ENCODE data around the gene TTC23.
"Not testable (repeated sequence)": the region's sequence is repeated elsewhere in the genome, so short reads cannot be mapped to it uniquely, and the experiment has no call there.

The TTC23 gene

DNA sequence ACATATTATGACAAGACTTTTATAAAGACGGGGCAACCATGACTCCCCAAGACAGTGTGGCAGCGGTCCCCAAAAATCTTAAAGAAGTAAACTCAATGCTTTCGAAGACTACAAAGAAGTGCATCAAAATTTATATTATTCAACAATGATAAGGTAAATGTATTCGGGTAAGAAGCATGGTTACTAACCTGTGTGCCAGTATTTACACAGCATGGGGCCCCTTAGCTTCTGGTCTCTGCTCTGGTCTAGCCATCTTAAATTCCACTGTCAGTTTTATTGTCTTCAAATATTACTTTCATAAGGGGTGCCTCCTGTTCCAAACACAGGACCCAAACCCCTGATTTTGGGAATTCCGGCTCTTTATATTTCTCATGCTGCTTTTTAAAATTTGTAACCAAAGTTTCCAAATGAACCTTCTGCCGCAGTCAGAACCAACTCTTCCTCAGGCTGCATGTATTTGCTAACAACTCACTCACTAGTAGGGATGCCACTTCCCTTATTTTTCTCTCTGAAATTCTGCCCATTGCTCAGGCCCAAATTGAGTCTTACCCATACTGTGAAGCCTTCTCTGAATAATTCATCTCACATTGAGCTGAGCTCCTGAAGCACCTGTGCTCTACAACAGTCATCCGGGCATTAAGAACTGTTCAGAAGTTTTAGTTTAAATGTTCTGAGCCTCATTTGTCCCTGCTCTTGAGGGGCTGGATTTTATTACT lies 1.2 kb downstream of the TTC23 start:
- no peak for DNase-seq

DNA sequence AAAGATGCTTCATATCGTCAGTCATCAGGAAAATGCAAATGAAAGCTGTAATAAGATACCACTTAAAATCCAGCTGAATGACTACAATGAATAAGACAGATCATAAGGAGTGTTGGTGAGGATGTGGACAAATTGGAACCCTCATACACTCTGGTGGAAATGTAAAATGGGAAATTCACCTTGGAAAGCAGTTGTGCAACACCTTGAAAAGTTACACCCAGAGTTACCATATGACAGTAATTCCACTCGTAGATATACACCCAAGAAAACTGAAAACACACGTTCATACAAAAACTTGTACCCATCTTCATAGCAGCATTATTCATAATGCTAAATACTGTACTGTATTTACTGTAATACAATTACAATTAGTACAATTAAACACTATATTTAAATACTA lies 2.3 kb downstream of the TTC23 start:
- no peak for DNase-seq

DNA sequence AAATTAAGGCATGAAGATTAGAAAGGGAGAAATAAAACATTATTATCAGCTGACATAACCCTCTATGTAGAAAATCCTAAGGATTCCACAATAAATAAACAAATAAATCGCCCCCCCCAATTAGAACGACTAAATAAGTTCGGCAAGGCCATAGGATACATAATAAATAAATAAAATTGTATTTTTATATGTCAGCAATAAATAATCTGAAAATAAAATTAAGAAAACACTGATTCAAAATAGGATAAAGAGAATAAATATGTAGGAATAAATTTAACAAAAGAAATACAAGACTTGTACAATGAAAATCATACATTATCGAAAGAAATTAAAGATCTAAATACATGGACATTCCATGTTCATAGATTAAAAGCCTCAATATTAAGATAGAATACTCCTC lies 5.1 kb downstream of the TTC23 start:
- no peak for DNase-seq

DNA sequence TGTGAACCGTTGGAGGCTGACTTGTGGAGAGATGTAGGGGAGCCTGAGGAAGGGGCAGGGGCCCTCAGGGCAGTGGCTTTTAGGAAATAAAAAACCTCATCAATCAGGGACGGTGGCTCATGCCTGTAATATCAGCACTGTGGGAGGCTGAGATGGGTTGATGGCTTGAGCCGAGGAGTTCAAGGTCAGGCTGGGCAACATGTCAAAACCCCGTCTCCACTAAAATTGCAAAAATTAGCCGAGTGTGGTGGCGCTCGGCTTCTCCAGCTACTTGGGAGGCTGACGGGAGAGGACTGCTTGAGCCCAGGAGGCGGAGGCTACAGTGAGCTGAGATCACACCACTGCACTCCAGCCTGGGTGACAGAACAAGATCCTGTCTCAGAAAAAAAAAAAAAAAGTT lies 7.6 kb downstream of the TTC23 start:
- DNase-seq = no peak

DNA sequence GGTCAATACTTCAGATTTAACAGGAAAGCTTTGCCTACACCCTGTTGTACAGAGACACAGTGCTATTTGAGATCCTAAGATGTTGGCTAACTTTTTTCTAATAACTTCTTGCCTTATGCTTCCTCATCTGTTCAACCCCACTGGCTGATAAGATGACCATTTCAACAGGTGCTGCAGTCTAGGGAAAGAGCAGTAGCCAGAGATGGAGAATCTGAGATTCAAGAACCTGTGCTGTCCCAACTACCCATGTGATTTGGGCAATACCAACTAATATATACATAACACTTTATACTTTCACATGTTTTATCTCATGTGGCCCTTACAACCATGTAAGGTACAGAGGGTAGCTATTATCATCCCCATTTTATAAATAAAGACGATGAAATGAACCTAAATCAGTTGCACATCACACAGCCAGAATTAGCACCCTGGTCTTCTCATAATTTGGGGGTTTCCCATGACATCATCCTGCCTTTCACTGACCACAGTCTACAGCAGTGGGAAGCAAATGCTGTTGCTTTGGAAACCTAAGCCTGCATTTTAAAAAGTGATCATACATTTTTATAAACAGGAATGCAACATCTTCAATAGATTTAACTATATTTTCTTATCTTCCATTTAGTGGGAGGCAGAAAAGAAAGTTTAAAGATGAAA lies 9.7 kb downstream of the TTC23 start:
- no peak for DNase-seq

DNA sequence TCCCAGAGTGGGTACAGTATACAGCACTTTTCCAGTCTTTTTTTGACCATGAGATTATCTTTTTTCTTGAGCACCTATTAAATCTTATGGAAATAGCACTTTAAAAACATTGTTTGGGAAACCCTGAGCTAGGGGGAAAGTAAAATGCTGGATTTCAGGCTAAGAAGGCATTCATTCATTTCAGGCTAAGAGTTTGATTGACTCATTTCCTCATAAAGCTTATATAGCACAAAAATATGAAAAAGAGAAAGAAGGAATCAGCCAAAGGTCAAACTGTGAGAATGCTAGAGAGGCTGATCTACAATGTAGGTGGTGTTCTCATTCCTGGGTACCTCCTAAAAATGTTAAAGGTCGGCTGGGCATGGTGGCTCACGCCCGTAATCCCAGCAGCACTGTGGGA lies 10.5 kb downstream of the TTC23 start:
- no peak for DNase-seq

DNA sequence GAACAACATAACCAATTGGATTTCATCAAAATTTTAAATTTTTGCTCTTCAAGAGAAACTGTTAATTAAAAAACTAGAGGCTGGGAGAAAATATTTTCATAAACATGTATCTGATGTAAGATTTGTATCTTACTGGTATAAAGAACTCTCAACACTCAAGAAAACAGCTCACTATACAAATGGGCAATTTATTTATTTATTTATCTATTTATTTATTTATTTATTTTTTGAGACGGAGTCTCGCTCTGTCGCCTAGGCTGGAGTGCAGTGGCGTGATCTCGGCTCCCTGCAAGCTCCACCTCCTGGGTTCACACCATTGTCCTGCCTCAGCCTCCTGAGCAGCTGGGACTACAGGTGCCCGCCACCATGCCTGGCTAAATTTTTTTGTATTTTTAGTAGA lies 15.2 kb downstream of the TTC23 start:
- DNase-seq = not testable (repeated sequence)

DNA sequence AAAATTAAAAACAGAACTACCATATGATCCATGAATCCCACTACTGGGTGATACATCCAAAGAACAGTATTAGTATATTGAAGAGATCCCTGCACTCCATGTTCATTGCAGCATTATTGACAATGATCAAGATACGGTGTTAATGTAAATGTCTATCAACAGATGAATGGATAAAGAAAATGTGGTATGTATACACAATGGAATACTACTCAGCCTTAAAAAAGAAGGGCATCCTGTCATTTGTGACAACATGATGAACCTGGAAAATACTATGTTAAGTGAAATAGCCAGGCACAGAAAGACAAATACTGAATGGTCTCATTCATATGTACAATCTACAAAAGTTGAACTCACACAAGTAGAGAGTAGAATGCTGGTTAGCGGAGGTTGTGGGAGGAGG lies 16.6 kb downstream of the TTC23 start:
- no peak for DNase-seq

DNA sequence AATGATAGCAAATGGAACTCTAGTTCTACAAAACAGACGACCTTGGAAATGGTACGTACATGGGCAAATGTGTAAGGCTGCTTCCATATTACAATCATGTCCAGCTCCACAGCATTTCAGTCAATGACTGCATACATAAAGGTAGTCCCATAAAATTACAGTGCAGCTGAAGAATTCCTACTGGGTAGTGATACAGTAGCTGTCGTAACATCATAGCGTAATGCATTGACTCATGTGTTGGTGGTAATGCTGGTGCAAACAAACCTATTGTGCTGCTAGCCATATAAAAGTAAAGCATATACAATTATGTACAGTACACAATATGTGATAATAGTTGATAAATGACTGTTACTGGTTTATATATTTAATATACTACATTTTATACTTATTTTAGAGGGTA lies 18.5 kb downstream of the TTC23 start:
- DNase-seq = no peak

DNA sequence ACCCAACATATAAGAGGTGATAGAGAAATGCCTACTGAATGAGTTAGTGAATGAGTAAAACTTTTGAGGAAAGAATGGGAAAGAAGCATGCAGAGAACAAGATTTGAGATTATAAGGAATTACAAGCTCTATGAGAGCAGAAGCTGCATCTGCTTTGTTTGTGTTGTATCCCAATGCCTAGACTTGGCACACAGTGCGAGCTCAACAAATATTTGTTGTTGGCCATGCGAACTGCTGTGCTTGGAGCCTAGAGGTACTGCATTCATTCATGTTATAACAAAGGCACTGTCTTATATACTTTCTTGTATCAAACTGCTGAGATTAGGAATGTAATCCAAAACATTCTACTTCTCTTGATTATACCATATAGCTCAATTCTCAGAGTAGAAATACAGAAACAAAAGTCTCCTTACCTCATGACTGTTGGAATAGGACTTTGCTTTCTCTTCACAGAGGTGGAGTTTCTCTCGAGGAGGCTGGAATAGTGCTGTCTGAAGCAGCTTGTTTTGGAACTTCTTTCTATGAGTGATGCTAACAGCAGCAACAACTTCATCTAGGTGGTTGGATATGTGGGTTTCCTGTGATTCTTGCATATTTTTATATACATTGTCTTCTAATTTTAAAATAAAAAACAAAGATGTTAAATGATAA lies 21.1 kb downstream of the TTC23 start:
- DNase-seq = no peak

DNA sequence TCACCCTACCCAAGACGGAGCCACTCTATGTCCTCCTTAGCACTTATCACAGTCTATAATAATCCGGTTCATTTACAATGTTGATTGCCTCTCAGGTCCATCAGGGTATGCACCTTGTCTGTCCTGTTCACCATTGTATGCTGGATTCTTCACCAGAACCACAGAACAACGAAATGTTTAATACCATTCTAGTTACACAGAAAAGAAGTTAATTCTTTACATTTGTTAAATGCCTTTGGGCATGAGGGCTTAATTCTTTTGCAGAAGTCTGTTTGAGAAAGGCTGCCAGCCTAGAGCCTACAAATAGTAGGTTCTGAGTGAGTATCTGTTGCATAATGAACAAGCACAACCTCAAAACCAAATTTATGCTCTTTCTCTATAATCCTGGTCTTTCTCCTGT lies 22.6 kb downstream of the TTC23 start:
- no peak for DNase-seq

DNA sequence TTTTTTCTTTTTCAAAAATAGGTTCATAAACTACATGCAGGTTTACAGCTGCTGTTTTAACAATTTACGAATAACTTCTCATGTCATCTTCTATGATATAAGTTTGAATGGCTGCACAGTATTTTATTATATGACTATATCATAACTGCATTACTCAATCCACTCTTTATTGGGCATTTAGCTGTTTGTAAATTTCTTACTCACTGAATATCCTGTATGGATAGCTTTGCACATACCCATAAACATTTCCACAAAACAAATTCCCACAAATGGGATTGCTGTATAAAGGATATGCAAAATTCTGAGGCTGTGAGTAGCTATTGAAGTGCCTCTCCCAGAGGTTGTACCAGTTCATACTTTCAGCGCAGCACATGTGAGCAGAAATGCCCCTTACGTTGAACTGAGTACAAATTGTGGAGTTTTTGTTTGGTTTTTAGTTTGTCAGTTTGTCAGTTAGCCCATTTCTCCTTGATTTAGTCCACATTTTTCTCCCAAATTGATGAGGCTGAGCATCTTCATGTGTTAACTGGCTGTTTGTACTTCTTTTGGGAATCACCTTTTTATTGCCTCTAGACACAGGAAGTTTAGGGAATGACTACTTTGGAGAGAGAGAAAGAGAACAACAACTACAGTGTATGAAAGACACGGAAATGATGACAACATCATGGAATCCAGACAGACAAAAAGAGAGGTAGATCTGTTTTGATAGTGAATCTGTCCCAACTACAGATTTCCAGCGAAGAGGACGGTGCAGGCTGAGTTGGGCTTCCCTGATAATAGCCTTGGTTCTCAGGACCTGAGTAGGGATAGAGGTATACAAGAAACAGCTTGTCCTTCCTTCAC lies 24.8 kb downstream of the TTC23 start:
- no peak for DNase-seq

DNA sequence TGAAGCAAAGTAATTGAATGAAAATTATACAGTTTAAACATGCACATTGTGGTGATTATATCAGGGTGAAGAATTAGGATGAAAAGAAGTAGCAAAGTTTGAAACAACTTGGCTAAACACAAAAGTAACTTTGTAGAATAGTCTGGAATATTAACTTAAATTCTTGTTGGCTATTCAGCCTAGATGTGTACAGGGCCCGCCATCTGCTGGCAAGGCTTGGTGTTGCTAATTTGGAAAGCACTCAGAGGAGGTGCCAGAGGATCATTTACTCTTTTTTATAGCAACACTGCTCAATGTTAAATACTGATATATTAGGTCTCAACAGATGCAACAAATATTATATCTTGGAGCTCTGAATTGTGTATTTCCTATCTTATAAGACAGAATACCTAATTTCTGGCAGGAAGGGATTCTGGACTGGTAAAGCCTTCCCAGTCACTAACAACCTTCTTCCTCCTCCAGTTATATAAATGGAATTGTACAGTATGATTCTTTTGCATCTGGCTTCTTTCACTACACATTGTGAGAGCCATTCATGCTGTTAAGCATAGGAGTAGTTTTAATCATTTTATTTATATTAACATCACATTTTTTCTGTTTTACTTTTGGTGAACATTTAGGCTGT lies 36.1 kb downstream of the TTC23 start:
- DNase-seq = peak; percentile 76

DNA sequence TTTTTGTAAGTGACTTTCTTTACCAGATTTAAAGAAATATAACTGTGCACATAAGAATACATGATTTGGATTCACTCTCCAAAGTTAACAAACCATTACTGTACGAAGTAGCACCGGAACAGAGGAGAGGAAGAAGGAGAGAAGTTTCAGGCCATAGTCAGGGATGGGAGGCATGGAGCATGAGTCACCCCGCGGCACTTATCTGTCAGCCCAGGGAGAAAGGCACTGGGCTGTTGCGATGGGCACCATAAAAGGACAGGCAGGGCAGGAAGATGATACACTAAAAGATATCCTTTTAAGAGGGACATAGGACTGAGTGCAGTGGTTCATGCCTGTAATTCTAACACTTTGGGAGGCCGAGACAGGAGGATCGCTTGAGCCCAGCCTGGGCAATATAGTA lies 37.0 kb downstream of the TTC23 start:
- DNase-seq = no peak

DNA sequence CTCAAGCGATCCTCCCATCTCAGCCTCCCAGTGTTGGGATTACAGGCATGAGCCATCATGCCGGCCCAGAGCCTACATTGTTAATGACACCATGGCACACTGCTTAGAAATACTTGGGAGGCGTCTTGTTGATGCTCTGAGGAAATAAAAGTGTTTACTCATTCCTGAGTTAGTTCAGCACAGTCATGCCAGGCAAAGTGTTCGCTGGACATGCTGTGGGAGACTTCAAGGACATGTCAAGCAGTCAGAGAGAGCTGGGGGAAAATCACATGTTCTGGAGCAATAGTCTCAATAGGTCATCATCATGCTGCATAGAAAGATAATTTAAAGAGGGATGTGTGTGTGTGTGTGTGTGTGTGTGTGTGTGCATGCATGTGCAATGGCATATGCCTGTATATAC lies 37.5 kb downstream of the TTC23 start:
- no peak for DNase-seq

DNA sequence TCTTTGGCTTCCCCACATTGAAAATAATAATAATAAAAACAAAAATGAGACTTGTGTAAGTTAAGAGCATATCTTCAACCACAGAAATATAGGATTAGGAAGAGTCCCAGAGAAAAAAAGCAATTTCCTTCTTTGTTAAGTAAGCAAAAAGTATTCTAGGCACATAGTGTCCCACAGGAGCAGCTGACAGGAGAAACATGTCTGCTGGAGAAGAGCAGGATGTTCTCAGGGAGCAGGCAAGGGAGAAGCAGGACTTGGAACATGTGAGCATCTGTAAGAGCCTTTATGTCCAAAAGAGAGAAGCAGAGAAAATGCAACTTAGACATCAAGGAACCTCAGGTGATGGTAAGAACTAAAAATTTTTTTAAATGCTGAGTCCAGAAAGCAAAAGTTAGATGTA lies 39.0 kb downstream of the TTC23 start:
- DNase-seq = no peak

DNA sequence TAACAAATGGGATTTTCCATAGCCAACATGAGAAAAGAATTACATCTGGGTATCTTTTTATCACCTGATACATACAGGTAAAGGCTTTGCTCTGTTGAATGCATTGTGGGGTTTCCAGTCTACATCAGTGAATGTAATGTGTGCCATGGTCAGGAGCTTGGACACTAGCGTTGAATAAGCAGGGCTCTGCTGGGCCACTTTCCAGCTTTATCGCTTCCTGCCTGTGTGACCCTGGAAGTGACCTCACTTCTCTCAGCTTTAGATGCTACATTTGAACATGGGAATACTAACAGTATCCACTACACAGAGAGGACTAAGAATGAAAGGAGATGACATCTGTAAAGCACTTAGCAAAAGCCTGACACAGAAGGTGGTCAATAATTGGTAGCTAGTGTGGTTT lies 40.1 kb downstream of the TTC23 start:
- DNase-seq = no peak

DNA sequence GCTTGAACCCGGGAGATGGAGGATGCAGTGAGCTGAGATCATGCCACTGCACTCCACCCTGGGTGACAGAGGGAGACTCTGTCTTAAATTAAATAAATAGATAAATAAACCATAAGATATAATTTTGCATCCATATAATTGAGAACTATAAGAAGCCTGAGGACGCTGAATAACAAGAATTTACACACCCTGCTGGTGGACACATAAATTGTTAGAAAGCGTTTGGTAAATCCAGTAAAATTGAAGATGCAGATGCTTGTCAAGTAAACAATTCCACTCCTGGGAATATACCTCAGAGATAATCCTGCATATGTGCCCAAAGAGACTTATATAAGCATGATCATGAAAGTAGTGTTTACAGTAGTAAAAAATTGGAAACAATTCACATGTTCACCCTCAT lies 41.7 kb downstream of the TTC23 start:
- no peak for DNase-seq

DNA sequence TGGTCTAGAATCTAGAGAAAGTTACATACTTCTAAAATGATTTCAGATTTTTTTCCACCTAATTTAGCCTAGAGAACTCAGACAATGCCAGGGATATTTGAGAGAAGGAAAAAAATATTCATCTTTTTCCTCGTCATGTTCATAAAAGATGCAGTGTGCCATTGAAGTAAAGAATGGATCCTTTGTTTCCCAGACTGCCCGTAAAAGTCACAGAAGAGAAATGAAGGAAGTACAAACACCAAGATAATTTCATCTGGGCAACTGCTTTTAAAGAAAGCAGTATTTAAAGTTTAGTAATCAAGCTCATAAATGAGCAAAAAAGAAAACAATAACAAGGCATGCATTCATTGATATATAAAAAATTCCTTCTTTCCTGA lies 47.2 kb downstream of the TTC23 start:
- no peak for DNase-seq

DNA sequence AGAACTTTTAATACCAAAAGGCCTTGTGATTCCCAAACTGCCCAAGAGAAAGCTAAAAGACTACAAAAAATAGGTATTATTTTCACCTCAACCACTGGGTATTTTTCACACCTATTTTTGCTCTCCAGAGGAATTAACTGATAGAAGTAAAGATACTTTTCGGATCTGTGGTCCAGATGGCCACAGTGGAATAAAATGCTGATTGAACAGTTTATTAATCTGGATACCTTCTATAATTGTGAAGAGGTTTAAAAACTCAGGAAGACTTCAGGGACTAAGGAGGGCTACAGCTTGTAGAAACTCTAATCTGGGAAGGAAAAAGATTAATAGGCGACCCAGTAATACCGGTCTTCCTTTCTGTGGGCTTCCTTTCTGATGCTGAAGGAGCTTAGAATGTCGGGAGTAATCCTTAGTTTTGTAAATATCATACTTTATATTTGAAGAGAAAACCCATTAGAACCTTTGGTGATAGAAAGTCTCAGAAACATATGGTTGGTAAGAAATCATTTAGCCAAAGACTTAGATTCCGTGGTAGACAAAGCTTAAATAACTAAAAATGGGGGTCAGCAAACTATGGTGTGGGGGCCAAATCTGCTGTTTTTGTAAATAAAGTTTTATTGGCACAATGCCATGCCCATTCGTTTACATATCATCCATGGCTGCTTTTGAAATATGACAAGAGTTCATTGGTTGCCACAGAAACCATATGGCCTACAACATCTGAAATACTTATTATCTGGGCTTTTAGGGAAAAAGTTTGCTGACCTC lies 47.8 kb downstream of the TTC23 start:
- no peak for DNase-seq

DNA sequence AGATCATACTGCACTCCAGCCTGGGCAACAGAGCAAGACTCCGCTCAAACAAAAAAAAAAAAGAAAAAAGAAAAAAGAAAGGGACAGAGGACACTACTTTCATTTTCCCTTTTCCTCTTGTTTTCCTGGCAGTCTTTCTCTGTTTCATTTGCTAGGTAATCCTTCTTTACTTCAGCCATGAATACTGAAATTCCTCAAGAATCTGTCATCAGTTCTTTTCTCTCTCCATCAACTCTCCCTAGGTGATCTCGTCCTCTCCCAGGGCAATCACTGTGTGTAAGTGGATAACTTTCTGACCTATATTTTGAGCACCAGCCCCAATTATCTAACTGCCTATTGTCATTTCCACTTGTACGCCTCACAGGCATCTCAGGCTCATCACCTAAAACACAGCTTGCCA lies 51.5 kb downstream of the TTC23 start:
- no peak for DNase-seq

DNA sequence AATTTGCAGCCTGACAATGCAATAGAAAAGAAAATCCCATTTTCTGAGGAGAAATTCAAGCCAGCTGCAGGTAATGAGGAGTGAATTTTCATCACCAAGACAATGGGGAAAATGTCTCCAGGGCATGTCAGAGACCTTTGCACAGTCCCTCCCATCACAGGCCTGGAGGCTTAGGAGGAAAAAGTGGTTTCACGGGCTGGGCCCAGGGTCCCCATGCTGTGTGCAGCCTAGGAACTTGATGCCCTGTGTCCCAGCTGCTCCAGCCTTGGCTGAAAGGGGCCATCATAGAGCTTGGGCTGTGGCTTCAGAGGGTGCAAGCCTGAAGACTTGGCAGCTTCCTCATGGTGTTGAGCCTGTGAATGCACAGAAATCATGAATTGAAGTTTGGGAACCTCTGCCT lies 57.2 kb downstream of the TTC23 start:
- DNase-seq = not testable (repeated sequence)
